Measurements from ENCODE around the gene CAPN5.

The CAPN5 gene

DNA sequence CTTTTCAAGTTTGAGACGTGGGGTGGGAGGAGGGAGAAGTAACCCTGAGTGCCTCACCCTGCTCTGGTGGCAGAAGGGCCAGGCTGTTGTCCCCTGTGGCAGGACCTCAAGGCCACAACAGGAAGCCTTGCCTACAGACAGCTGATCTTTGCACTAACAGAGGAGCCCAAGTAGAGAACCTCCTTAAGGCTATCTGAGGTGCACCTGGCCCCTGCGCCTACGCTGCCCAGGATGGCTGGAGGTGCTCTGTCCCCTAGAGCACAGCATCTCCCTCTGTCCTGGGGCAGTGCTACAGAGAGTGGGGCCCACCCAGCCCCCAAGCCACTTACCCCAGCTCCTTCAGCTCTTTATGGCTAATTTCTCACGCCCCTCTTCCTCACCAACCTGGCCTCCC, 88.3 kb downstream of the CAPN5 start:
- no peak for DNase-seq

DNA sequence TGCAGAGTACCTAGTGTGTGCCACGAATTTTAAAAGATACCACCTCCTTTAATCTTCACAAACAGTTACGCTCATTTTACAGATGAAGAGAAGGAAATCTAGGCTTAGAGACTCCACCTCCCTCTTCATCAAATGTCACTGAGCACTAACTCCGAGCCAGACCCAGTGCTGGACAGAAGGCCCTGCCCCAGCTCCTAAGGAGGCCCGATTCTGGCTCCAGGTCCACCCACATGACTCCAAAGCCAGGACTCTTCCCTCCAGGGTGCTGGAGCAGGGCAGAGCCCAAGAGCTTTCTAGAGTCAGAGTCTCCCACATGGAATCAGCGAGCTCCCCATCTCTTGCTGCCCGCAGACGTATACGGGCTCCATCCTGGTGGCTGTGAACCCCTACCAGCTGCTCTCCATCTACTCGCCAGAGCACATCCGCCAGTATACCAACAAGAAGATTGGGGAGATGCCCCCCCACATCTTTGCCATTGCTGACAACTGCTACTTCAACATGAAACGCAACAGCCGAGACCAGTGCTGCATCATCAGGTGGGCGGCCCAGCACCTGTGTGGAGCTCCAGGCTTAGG, 88.9 kb downstream of the CAPN5 start:
- no peak for DNase-seq

DNA sequence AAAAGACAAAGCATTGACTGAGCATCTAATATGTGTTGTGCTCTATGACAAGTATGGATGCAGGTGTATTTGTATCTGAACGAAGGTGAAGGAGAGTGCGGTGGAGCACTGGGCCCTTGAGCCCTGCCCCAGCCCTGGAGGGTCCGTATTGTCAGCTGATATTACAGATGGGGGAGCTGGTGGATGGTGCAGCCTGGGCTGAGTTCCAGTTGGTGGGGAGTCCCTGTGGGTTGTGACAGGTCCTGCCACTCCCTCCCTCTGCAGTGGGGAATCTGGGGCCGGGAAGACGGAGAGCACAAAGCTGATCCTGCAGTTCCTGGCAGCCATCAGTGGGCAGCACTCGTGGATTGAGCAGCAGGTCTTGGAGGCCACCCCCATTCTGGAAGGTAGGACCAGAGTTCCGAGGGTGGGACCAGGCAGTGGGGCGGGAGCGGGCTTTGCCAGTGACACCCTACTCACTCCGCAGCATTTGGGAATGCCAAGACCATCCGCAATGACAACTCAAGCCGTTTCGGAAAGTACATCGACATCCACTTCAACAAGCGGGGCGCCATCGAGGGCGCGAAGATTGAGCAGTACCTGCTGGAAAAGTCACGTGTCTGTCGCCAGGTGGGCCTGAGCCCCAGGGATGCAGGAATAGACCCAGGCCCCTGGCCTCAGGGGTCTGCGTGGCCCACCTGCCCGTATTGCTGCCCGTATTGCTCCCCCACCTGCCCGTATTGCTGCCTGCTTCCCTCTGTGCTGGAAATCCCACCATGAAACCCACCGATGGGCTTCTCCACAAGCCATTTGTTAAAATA, 89.8 kb downstream of the CAPN5 start:
- DNase-seq, result no peak

DNA sequence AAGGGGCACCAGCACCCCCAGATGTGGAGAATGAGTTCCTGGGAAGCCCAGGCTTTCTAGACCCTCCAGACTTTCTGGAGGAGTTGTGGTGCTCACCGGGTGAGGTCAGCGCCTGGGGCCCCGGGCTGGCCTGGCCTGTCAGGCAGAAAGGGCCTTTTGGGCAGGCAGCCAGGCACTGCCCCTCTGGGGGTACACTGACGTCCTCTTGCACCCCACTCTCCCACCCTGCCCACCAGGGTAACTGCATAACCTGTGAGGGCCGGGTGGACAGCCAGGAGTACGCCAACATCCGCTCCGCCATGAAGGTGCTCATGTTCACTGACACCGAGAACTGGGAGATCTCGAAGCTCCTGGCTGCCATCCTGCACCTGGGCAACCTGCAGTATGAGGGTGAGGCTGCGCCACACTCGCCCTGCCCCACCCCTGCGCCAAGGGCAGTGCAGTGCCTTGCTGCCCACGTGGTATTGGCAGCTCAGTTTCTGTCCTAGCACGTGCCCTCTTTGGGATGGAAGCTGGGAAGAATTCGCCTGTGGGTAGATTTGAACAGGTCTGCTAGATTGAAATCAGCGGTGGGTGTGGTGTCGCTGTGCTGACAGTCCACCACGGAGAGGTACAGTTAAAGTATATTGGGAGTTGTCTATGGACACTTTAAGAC, 91.4 kb downstream of the CAPN5 start:
- no peak for DNase-seq

DNA sequence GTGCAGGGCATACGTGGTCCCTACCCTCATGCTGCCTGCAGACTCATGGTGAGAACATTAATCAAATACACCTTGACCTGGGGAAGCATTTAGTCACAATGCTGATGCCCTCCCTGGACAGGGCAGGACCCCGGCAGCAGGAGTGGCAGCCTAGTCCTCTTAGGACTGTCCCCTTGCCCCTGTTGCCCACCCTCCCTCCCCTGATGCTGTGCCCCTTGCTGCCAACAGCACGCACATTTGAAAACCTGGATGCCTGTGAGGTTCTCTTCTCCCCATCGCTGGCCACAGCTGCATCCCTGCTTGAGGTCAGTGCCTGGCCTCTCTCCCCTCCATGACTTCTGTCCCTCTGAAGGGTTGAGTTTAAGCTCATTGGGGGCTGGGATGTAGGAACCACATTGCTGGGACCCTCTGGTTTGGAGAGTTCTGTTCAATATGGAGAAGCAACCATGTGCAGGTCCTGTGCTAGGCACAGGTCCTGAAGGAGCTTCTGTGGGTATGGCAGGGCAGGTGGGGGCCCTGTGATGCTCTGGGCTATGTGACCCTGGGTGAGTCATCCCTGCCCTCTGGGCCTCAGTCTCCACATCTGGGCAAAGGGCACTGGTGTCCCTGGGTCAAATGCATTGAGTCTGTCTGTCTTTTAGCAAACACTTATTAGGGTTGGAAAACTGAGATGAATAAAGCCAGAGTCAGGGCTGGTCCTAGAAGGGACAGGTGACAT, 92.6 kb downstream of the CAPN5 start:
- no peak for DNase-seq

DNA sequence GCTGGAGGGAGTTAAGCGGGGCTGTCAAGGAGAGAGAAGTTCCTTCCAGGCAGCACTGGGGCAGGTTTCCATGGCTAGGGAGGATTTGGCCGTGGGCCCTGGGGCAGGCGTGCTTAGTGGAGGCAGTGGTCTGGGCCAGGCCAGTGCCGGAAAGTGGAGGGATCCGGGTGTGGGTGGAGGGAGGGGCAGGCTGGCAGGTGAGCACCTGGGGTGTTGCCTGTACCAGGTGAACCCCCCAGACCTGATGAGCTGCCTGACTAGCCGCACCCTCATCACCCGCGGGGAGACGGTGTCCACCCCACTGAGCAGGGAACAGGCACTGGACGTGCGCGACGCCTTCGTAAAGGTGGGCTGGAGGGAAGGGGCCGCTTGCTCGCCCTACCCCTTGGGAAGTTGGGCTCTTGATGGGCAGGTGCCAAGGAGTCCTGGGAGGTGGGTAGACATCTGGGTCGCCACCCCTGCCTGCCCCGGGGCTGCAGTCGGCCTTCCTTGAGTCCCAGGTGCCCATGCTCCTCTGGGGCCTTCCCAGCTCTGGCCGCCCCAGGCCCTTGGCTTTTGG, 93.2 kb downstream of the CAPN5 start:
- DNase-seq, result no peak

DNA sequence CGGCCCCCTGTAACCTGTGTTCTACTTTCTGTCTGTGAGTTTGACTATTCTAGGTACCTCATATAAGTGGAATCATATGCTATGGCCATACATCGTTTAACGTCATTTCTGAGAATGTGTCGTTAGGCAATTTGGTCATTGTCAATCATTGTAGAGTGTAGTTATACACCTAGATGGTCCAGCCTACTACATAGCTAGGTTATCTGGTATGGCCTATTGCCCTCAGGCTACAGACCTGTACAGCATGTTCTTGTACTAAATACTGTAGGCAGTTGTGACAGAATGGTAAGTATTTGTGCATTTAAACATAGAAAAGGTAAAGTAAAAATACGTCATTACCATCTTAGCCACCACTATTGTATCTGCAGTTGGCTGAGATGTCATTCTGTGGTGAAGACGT, 96.5 kb downstream of the CAPN5 start:
- DNase-seq, result no peak

DNA sequence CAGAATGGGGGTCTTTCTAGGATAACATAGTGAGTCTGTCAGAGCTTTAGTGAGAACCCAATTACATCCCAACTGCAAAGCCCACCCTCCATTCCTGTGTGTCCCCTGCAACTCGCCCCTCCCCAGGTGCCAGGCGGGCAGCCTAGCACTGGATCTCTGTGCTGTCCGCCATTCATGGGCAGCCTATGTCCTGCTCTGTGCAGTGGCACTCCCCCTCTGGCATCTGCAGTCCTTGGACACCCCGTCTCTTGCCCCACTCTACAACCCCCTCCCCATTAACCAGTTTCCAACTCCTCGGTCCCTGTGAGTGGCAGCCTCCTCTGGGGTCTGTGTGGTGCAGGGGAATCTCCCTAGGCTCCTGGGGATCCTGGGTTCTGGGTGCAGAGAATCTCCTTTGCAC, 98.3 kb downstream of the CAPN5 start:
- DNase-seq, result no peak

DNA sequence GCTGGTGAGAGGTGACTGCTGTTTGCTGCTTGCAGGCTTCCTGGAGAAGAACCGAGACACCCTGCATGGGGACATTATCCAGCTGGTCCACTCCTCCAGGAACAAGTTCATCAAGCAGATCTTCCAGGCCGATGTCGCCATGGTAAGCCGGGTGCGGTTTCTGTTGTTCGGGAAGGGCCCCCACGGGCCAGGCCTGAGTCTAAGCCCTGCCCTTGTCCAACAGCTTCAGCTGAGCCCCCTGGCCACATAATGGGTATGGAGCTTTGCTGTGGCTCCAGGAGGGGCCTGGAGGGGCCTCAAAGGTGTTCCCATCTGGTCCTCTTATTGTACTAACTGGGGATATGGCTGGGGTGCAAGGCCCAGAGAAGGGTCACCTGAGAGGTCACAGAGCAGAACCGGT, 99.2 kb downstream of the CAPN5 start:
- no peak for DNase-seq

DNA sequence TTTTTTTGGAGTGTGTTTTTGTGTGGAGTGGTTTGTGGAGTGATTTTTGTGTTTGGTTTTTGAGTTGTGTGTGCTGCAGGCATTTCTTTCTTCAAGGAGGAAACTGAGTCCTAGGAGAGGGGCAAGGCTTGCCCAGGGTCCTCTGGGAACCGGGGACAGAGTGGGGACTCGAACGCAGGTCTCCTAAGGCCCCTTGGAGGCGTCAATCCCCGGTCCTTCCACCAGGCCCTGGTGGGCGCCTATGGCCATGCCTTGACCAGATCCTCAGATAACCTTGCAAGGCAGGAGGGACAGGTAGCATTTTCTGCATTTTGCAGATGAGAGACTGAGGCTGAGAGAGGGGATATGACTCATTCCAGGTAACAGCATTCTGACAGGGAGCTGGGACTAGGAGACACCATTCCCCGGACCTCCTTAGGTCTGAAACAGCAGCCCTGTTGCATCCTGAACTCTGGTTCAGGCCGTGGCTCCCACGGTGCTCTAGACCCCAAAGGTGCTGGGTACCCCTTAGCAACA, 100.4 kb downstream of the CAPN5 start:
- DNase-seq, result no peak

DNA sequence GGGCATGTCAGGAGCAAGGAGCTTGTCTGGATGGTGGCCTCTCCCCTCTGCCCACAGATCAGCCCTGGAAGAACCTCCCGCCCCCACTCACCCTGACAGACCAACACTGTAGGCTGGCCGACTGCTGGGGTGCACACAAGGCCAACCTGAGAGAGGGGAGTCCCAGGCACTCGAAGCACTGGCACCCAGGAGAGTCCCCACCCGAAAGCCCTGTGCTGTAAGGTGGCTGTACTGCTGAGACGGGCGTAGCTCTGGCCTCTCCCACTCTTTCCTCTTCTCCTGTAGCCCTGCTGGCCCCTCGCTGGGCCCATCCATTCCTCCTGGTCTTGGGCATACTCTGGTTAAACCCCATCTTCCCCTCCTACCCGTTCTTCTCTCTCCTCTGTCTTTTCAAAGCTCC, 101.0 kb downstream of the CAPN5 start:
- no peak for DNase-seq

DNA sequence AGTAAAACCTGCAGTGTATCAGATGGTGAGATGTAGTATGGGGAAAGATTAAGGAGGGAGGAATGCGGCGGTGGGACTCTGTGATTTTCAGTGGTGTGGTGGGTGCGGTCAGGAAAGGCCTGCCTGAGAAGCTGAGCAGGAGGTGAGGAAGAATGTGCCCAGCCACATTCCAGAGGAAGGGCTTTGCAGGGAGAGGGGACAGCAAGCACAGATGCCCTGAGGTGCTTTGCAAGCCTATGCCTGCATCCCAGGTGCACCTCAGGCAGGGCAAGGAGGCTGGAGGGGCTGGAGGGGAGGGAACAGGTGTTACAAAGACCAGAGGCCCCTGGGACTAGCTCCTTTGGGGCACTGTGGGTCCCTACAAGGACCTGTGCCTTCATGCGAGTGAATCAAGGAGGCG, 103.3 kb downstream of the CAPN5 start:
- no peak for DNase-seq

DNA sequence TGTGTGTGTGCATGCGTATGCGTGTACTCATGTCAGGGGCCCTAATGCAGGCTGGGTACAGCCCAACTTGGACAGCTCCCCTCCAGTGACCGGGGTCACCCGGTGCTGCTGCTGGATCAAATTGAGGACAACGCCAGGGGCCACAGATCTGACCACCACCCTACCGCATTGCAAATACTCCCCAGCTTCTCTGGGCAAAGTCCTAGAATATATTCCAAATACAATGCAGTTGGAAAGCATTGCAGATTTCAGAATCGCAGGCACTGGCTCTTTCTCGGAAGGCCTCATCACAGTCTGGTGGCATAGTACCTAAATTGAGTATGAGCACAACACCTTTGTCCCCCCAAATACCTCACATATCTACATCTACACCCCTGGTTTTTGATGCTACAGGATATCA, 104.5 kb downstream of the CAPN5 start:
- no peak for DNase-seq

DNA sequence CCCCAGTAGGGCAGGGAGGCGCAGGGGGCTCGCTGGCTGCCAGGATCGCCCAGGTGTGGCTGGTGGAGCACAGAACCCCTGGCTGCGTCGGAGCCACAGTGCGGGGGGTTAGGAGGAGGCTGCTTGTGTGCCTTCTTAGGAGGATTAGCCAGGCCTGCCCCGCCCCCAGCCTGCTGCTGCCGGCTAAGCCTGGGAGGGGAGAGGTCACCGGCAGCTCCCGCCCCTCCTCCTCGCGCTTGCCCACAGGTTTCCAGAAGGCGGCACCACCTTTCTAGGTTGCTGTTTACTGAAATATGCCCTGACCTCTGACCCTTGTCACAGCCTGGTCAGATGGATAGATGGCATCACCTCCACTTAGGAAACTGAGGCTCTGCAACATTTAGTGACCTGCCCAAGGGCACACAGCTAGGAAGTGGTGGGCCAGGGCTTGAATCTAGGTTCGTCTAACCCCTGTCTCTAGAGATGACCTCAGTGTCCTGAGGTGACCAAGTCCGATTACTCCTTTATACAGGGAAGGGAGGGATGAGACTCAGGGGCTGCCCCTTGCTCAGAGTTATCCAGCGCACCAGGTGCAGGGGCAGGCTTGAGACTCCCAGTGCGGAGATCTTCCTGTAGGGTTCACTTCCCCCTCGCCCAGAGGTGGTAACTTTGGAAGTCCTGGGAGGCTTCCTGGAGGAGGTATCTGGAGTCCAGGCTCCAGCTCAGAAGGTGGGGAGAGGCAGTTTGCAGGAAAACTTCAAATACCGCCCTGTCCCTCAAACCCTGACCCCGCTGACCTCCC, 105.3 kb downstream of the CAPN5 start:
- no peak for DNase-seq

DNA sequence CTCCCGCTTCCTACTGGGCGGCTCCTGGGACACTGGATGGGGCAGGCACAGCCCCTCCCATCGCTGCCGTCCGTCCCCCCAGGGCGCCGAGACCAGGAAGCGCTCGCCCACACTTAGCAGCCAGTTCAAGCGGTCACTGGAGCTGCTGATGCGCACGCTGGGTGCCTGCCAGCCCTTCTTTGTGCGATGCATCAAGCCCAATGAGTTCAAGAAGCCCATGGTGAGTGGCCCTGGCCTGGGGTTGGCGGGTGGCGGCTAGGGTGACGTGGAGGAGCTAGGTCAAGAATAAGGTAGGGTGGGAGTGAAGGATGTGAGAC, 105.9 kb downstream of the CAPN5 start:
- DNase-seq, result no peak

DNA sequence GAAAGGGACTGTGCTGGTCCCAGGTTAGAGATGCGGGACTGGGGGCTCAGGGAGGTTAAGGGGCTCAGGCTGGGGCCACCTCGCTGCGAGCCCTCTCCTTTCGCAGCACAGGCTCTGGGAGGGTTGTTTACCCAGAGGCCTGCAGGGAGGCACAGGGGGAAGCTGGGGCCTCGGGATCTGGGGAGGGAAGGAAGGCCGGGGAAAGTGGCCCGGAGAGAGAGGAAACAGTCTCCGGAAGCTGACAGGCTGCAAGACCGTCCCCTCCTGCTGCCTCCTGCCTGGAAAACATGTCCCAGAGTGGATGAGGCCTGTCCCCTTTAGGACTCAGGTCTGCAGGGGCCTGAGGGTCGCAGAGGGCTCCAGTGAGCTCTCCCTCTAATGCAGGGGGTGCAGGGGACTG, 106.7 kb downstream of the CAPN5 start:
- no peak for DNase-seq

DNA sequence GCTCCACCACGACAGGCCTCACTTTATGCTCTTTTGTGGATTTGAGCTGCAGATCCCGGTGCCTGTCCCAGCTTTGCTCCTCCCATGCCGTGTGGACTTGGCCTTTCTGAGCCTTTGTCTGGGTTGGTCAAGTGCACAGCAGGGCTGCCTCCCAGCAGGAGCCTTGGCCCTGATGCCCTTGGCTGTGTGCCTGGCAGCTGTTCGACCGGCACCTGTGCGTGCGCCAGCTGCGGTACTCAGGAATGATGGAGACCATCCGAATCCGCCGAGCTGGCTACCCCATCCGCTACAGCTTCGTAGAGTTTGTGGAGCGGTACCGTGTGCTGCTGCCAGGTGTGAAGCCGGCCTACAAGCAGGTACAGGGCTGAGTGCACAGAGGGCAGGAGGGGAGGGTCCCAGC, 107.8 kb downstream of the CAPN5 start:
- no peak for DNase-seq

DNA sequence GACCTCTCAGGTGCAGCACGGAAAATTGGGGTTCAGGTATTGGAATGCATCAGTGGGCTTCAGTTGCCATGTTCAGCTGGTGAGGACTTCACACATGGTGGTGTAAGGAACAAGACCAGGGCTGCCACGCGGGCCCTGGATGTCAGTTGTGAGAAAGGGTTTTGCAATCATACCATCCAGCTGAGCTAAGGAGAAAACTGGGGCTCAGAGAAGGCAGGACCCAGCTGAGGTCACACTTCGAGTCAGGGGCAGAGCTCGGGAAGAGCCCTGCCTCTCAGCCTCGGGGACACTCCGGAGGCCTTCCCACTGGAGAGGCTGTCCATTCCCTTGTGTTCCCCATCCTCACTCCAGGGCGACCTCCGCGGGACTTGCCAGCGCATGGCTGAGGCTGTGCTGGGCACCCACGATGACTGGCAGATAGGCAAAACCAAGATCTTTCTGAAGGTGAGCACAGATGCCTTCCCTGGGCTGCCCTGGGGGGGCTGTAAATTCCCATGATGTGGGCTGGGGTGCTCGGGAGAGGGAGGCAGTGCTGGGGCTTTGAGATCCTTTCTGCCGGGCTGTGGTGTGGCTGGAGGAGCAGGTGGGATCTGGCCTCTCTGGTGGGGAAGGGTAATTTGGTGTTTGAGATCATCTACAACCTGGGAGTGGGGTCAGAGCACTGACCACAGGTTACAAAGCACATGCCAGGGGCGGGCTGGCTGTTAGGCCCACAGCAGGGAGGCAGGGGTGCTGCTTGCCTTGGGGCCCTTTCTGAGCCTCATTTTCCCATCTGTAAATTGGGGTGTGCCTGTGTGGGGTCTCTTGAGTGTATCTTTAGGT, 108.5 kb downstream of the CAPN5 start:
- DNase-seq, result no peak
